DND-41 (cell line): ENCODE data around the gene SAMD8.

Experiments used
- ATAC-seq: fragments of 200-7000 bp; cut with Tn5 transposase; 3 replicates; pipeline ENCODE4 v1.9.1; 2021; ENCODE audit warnings: low read depth; ENCODE audit not compliant: insufficient read depth
- DNase-seq: peaks from one replicate; pipeline ENCODE4 v3.0.0-alpha.2; 2020
- H2AFZ ChIP-seq: 2 replicates; pipeline ENCODE4 v1.6.0; 2012; ENCODE audit warnings: low read depth, low read length
- H3K27ac ChIP-seq: 2 replicates; pipeline ENCODE4 v1.5.1; 2012; ENCODE audit warnings: low read length, inconsistent platforms
- H3K27me3 ChIP-seq: fragments of 200-600 bp; sonication (generic); 2 replicates; pipeline ENCODE4 v1.6.0; 2012; ENCODE audit warnings: low read length, mild to moderate bottlenecking, inconsistent platforms; ENCODE audit not compliant: insufficient read depth, poor library complexity
- H3K36me3 ChIP-seq: 2 replicates; pipeline ENCODE4 v1.5.1; 2012; ENCODE audit warnings: low read length, inconsistent platforms; ENCODE audit not compliant: insufficient read depth
- H3K4me1 ChIP-seq: 2 replicates; pipeline ENCODE4 v1.5.1; 2012; ENCODE audit warnings: mild to moderate bottlenecking, low read length; ENCODE audit not compliant: insufficient read depth
- H3K4me2 ChIP-seq: 2 replicates; pipeline ENCODE4 v1.6.0; 2012; ENCODE audit warnings: mild to moderate bottlenecking, moderate library complexity, low read length, inconsistent platforms; ENCODE audit not compliant: insufficient read depth
- H3K4me3 ChIP-seq, 2 experiments: fragments of 200-600 bp in 1 of 2; shearing (Covaris generic) in 1 of 2; 2 replicates each; pipeline ENCODE4 v1.5.1; 2012 to 2016; ENCODE audit warnings: inconsistent platforms in 2 of 2, low read length in 2 of 2, mild to moderate bottlenecking in 2 of 2, low read depth in 1 of 2, moderate library complexity in 1 of 2
- H3K79me2 ChIP-seq: 2 replicates; pipeline ENCODE4 v1.6.0; 2012; ENCODE audit warnings: low read length, inconsistent platforms; ENCODE audit not compliant: insufficient read depth
- H3K9ac ChIP-seq: 2 replicates; pipeline ENCODE4 v1.6.0; 2012; ENCODE audit warnings: low read depth, mild to moderate bottlenecking, inconsistent platforms, low read length, moderate library complexity
- H3K9me3 ChIP-seq: 2 replicates; pipeline ENCODE4 v1.5.1; 2012; ENCODE audit warnings: low read length, moderate library complexity, mild to moderate bottlenecking, inconsistent platforms; ENCODE audit not compliant: insufficient read depth, severe bottlenecking
- H4K20me1 ChIP-seq: 2 replicates; pipeline ENCODE4 v1.6.0; 2012; ENCODE audit warnings: low read length; ENCODE audit not compliant: insufficient read depth
- EZH2 ChIP-seq: IDR thresholded peaks from 3 replicates; pipeline ENCODE4 v1.6.1; 2012; ENCODE audit warnings: borderline replicate concordance, low read depth, mild to moderate bottlenecking, moderate library complexity, low read length, inconsistent platforms; ENCODE audit not compliant: severe bottlenecking
- TF ChIP-seq, protein P1 (sequence below): IDR thresholded peaks from 2 replicates; pipeline ENCODE4 v1.5.1; 2012; ENCODE audit warnings: borderline replicate concordance, low read length, moderate library complexity, mild to moderate bottlenecking; ENCODE audit not compliant: poor library complexity, severe bottlenecking; ENCODE audit errors: extremely low read depth

The SAMD8 gene

DNA sequence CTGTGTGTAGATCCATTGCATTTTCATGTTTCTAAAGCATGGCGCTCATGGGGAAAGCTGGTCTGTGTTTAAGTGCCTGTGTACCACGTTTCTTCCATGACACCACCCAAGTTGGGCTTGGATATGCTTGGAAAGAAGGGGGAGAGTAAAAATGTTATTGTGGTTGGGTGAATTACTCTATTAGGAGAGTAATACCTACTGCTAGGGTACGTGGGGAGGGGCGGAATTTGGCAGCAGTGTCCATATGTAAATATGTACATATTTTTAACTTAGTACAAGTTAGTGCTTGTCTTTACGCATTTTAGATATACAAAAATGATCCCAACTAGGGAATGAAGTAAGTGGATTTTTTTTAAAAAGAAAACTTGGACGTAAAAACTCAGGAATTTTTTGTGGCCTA is 42.9 kb upstream of the SAMD8 start:
- H3K79me2 ChIP-seq, result no peaks in the 10 kb centered on the region
- no peak overlapping the region for H3K4me3 ChIP-seq
- H3K27ac ChIP-seq, result no peak overlapping the region
- H4K20me1 ChIP-seq, result no peaks in the 10 kb centered on the region
- ATAC-seq (no peak), DNase-seq (no peak)
- no peak overlapping the region for H3K9ac ChIP-seq
- H2AFZ ChIP-seq, result no peak overlapping the region
- no peak for TF ChIP-seq EZH2
- no peaks in the 10 kb centered on the region for H3K27me3 ChIP-seq
- no peak overlapping the region for H3K4me2 ChIP-seq
- no peaks in the 10 kb centered on the region for H3K36me3 ChIP-seq
- no peaks in the 10 kb centered on the region for H3K9me3 ChIP-seq
- no peaks in the 10 kb centered on the region for H3K4me1 ChIP-seq

DNA sequence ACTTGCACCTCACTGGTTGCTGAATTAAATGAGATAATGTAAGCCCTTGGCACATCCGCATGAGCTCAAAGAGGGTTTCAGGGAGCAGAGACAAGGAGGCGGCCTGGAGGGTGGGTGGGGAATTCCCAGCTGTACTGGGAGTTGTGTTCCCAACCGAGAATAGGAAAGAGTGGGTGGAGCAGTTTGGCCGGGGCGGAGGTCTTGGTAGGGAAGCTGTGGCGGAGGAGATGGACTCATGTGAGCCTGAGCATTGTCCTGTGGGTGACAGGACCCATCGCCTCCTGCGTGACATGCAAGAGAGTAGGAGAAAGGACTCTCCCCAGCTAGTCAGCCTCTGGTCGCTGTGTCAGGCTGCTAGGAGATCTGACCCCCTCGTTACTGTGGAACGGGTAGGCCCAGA is 41.0 kb upstream of the SAMD8 start:
- no peak overlapping the region for H2AFZ ChIP-seq
- peaks cover 4% of the 10 kb centered on the region; the same call in 1 of the 2 replicates for H3K4me1 ChIP-seq
- ATAC-seq (no peak), DNase-seq (no peak)
- no peaks in the 10 kb centered on the region for H3K79me2 ChIP-seq
- H3K27me3 ChIP-seq, result no peaks in the 10 kb centered on the region
- H3K9ac ChIP-seq, result no peak overlapping the region
- no peaks in the 10 kb centered on the region for H3K9me3 ChIP-seq
- H3K4me3 ChIP-seq, result no peak overlapping the region
- H3K4me2 ChIP-seq, result no peak overlapping the region
- no peak overlapping the region for H3K27ac ChIP-seq
- no peaks in the 10 kb centered on the region for H4K20me1 ChIP-seq
- no peaks in the 10 kb centered on the region for H3K36me3 ChIP-seq
- TF ChIP-seq EZH2, result no peak
- TF ChIP-seq, protein P1, sequence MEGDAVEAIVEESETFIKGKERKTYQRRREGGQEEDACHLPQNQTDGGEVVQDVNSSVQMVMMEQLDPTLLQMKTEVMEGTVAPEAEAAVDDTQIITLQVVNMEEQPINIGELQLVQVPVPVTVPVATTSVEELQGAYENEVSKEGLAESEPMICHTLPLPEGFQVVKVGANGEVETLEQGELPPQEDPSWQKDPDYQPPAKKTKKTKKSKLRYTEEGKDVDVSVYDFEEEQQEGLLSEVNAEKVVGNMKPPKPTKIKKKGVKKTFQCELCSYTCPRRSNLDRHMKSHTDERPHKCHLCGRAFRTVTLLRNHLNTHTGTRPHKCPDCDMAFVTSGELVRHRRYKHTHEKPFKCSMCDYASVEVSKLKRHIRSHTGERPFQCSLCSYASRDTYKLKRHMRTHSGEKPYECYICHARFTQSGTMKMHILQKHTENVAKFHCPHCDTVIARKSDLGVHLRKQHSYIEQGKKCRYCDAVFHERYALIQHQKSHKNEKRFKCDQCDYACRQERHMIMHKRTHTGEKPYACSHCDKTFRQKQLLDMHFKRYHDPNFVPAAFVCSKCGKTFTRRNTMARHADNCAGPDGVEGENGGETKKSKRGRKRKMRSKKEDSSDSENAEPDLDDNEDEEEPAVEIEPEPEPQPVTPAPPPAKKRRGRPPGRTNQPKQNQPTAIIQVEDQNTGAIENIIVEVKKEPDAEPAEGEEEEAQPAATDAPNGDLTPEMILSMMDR, result no peak

- no peak overlapping the region for H3K9ac ChIP-seq
- H2AFZ ChIP-seq, result no peak overlapping the region
- no peaks in the 10 kb centered on the region for H3K27me3 ChIP-seq
- H3K9me3 ChIP-seq, result no peaks in the 10 kb centered on the region
- H4K20me1 ChIP-seq, result no peaks in the 10 kb centered on the region
- DNase-seq (no peak), ATAC-seq (no peak)
- H3K4me1 ChIP-seq, result peaks cover 4% of the 10 kb centered on the region; the same call in 1 of the 2 replicates
- no peak overlapping the region for H3K27ac ChIP-seq
- TF ChIP-seq EZH2, result no peak
- H3K4me2 ChIP-seq, result no peak overlapping the region
- no peak overlapping the region for H3K4me3 ChIP-seq
- no peaks in the 10 kb centered on the region for H3K79me2 ChIP-seq
- H3K36me3 ChIP-seq, result no peaks in the 10 kb centered on the region
These were observed 40.5 kb upstream of the SAMD8 start for GRCh38 chr10:75070961-75071428.

DNA sequence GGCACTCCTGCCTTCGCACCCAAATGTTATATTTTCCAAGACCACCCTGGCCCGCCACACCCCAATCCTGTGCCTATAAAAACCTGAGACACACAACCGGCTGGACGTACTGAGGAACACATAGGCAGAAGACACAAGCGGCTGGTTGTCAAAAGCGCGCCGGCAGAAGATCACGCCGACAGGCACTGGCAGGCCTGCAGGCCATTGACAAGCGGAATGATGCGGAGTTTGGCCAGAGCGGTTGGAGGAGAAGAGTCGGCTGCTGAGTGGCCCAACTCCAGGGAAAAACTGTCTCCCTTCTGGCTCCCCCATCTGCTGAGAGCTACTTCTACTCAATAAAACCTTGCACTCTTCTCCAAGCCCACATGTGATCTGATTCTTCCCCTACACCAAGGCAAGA is 39.7 kb upstream of the SAMD8 start:
- H3K4me2 ChIP-seq, result no peak overlapping the region
- no peaks in the 10 kb centered on the region for H3K79me2 ChIP-seq
- no peak for ATAC-seq
- H3K27me3 ChIP-seq, result no peaks in the 10 kb centered on the region
- H3K4me3 ChIP-seq, result no peak overlapping the region
- no peak for DNase-seq
- H3K9me3 ChIP-seq, result no peaks in the 10 kb centered on the region
- no peak overlapping the region for H3K9ac ChIP-seq
- H3K4me1 ChIP-seq, result peaks cover 4% of the 10 kb centered on the region; the same call in 1 of the 2 replicates
- H2AFZ ChIP-seq, result no peak overlapping the region
- H3K27ac ChIP-seq, result no peak overlapping the region
- no peaks in the 10 kb centered on the region for H3K36me3 ChIP-seq
- TF ChIP-seq EZH2, result no peak
- TF ChIP-seq, protein P1, result no peak
- no peaks in the 10 kb centered on the region for H4K20me1 ChIP-seq
